IPS-18c (cell line): ENCODE measurements around the gene PLGLB2.
"Not testable (repeated sequence)": the region's sequence is repeated elsewhere in the genome, so short reads cannot be mapped to it uniquely, and the experiment has no call there.

ENCODE experiments used
- H3K4me3 ChIP-seq: 2 replicates; pipeline ENCODE4 v1.7.0; 2013; ENCODE audit warnings: low read depth, mild to moderate bottlenecking, low read length, moderate library complexity; ENCODE audit not compliant: insufficient read depth
- H3K9me3 ChIP-seq: one replicate; pipeline ENCODE4 v1.6.1; 2013; ENCODE audit warnings: mild to moderate bottlenecking, low read length, moderate library complexity; ENCODE audit not compliant: control insufficient read depth, insufficient read depth

PLGLB2 gene

DNA sequence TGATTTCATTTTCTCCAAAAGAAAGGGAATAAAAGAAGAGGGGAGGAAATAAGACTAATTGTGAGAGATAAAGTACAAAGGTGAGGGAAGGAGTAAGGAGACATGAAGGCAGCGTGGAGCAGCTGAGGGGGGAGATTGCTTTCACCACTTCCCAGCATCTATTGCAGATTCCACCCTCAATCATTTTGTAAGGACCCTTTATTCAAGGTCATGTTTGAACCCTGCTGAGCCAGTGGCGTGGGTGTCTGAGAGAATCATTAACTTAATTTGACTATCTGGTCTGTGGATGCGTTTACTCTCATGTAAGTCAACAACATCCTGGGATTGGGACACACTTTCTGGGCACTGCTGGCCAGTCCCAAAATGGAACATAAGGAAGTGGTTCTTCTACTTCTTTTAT is at the start of gene PLGLB2:
PLGLB2 (plus strand) TSS at position 297 of the 400 bp plus-strand sequence; CDS start at position 364, 67 bp downstream.
- not testable (repeated sequence) for H3K9me3 ChIP-seq, H3K4me3 ChIP-seq

DNA sequence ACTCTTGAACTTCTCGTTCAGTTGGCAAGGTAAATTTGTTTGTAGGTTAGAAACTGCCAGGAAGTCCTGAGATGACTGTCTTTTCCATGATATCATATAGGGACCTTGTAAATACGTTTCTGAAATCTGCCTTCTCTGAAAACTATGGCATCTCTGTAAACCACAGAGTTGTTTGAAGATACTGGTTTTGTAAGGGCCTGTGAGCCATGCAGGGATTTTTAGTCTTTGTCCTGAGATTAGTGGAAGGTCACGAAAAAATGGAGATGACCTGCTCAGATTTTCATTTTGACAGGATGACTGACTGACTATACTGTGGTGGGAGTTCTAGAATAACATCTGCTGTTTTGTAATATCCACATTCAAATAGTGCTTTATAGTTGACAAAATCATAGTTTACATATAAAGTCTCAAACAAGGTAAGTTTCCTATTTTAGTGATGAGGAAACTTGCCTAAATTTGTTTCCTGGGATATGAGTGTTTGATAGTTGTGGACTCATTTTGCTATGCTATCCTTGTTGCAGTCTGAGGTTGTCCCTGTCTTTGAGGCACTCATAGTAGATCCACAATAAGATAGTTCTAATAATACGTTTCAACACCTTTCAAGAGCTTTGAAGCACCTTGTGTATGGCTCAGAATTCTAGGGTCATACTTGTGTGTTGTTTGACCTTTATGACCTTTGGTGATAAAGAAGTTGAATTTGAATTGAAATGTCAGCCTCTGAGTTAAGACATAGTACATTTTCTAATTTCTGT is 43.1 kb upstream of the PLGLB2 start:
- not testable (repeated sequence) for H3K9me3 ChIP-seq

GRCh38 chr2:87708368-87708767 is 39.5 kb upstream of the PLGLB2 start:
- not testable (repeated sequence) for H3K4me3 ChIP-seq, H3K9me3 ChIP-seq

More for the DNA sequence above, 43.1 kb upstream of the PLGLB2 start:
- not testable (repeated sequence) for H3K4me3 ChIP-seq

DNA sequence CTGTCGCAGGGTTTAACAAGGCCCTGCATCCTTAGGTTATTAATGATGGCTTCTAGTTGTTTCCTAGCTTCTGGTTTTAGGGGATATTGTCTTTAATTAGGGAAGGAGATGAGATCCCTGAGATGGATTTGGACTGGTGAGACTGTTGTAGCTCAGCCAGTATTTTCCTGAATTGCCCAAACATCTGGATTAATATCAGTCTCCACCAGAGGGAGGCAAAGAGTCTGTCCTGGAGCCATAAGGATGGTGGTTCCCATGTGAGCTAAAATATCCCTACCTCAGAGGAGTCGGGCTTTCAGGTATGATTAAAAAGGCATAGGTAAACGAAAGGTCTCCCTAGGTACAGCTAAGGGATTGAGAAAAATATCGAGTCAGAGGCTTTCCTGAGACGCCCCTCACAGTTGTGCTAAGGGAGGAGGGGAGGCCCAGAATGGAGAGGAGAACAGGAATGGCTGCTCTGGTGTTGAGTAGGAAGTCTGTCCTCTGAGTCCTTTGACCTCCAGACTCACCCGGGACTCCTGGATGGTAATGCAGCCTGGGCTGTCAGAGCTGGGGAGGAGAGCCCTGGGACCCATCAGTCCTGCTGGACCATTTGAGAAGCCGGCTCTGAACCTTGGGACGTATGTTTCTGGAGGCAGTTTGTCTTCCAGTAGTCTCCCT is 19.8 kb upstream of the PLGLB2 start:
- H3K9me3 ChIP-seq, H3K4me3 ChIP-seq: not testable (repeated sequence)

DNA sequence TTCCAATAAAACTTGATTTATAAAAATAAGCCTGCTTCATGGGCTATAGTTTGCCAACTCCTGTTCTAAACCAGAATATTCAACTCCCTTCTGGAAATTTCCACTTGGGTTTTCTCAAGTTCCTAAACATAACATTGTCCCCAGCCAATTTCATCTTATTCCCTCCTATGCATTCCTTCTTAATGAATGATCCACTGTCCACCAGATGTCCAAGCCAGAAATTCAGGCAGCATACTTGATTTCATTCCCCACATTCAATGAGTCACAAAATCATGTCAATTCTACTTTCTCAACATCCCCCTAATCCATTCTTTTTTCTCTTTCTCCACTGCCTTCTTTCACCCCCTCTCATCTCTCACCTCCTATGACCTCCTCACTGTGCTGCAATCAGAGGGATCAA is 7.0 kb upstream of the PLGLB2 start:
- H3K4me3 ChIP-seq, H3K9me3 ChIP-seq: not testable (repeated sequence)

- H3K9me3 ChIP-seq, H3K4me3 ChIP-seq: not testable (repeated sequence)
Measured at GRCh38 chr2:87742393-87743108, 5.3 kb upstream of the PLGLB2 start.

DNA sequence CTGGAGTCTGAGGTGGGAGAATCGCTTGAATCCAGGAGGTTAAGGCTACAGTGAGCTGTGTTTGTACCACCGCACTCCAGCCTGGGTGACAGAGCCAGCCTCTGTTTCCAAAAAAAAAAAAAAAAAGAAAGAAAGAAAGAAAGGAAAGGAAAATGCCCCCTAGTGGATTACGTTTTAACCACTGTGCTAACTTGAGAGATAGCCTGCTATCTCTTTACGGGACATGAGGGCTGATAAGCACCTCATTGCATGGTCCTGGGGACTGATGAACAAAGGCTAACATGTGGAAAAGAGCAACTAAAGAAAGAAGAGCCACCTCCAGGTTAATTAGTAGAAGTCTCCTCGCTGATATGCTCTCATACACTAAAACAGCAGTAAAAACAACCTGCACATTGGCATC is 4.2 kb upstream of the PLGLB2 start:
- H3K4me3 ChIP-seq, H3K9me3 ChIP-seq: not testable (repeated sequence)

- not testable (repeated sequence) for H3K9me3 ChIP-seq, H3K4me3 ChIP-seq
Measured at GRCh38 chr2:87745353-87745951, 2.4 kb upstream of the PLGLB2 start.

- H3K4me3 ChIP-seq, H3K9me3 ChIP-seq: not testable (repeated sequence)
Measured at GRCh38 chr2:87748524-87748923, 637 bp downstream of the PLGLB2 start.

DNA sequence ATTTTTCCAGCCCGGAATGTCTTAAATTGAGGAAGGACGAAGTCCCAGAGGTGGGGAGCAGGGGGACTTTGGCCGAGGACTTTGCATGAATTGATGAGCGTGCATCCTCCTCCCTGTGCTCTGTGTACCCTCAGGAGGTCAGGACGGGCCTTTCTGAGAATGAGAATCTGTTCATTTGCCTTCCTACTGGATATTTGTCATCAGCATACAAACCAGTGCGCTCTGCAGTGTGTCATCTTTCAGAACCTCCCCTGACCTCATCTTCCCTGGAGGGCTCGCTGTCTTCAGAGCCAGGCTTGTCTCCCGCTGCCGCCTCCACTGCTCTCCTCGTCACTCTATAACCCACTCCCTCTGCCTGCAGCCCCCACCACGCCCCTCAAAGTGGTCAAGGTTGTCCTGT is 2.7 kb downstream of the PLGLB2 start:
- H3K4me3 ChIP-seq, H3K9me3 ChIP-seq: not testable (repeated sequence)

- not testable (repeated sequence) for H3K9me3 ChIP-seq, H3K4me3 ChIP-seq
Measured at GRCh38 chr2:87754759-87755158, 6.9 kb downstream of the PLGLB2 start.
